Ovary (tissue), 3 donors: Measurements from ENCODE around the gene TPSB2.

Source experiments
- CTCF ChIP-seq, 3 donors: fragments of 450-650 bp in 2 of 3; fragments of 200-600 bp in 1 of 3; IDR thresholded peaks; one replicate each; pipeline versions ENCODE4 v1.5.1 to v1.8.0; 2016 to 2022; ENCODE audit warnings: antibody characterized with exemption in 3 of 3, mild to moderate bottlenecking in 1 of 3
- EP300 ChIP-seq: sonication (generic); formaldehyde crosslinking; IDR thresholded peaks from one replicate; pipeline ENCODE4 v1.6.1; 2017; ENCODE audit warnings: antibody characterized with exemption
- POLR2A ChIP-seq: fragments of 450-650 bp; IDR thresholded peaks from one replicate; pipeline ENCODE4 v1.6.1; 2017; ENCODE audit warnings: antibody characterized with exemption, mild to moderate bottlenecking, moderate library complexity
- donor health status: DM: no; HTN: no; CAD: no.

GRCh38 chr16:1265826-1266225, 35.8 kb upstream of the TPSB2 start:
- TF ChIP-seq CTCF (IDR thresholded peaks at IDR 0.05), result no peak
- no peak for TF ChIP-seq POLR2A
- TF ChIP-seq EP300, result no peak
